ENCODE data around the gene HIKESHI. TPM values are rescaled to one million over a fixed set of nuclear protein-coding genes. Genes with fewer than 3 reads are reported as not detected.

Gene HIKESHI
- total RNA-seq, 2 experiments from 2014 or later, result 6.3 to 6.6 TPM

GRCh38 chr11:86314636-86315035 is 12.6 kb downstream of the HIKESHI start:
- intact Hi-C loops (cut with DNase I, micrococcal nuclease), result no loop called here
- CTCF ChIA-PET, result no interaction called here
- Histone ChIP-seq H3K4me1 (ENCODE audit: insufficient read depth, low read length) (no peaks in the 10 kb centered on the region), H3K4me3 (ENCODE audit: low read length) (no peak overlapping the region), H3K27me3 (ENCODE audit: control insufficient read depth in 1 of 2, insufficient read depth in 2 of 2, low read length in 2 of 2) (no peaks in the 10 kb centered on the region), H3K27ac (ENCODE audit: low read depth in 1 of 2, low read length in 2 of 2) (no peak overlapping the region), H3K9me3 (ENCODE audit: control insufficient read depth in 1 of 2, insufficient read depth in 1 of 2, low read length in 2 of 2) (no peaks in the 10 kb centered on the region), H3K36me3 (ENCODE audit: insufficient read depth, low read length) (peaks cover 30% of the 10 kb centered on the region)
- DNase-seq, result no peak
- Mint-ChIP-seq H3K36me3 (ENCODE audit: low read depth) (peaks cover 81% of the 10 kb centered on the region), H3K4me1 (ENCODE audit: low read depth) (peaks cover 37% of the 10 kb centered on the region), H3K27ac (no peak overlapping the region), H3K27me3 (no peaks in the 10 kb centered on the region), H3K4me3 (no peak overlapping the region), H3K9me3 (no peaks in the 10 kb centered on the region)
- ATAC-seq (ENCODE audit: poor library complexity), result no peak
- POLR2A ChIA-PET, result no interaction called here
- no peak for TF ChIP-seq CTCF (IDR thresholded peaks at IDR 0.05)

GRCh38 chr11:86335131-86335767 is 33.2 kb downstream of the HIKESHI start:
- Mint-ChIP-seq H3K27ac (no peak overlapping the region), H3K9me3 (no peaks in the 10 kb centered on the region), H3K4me3 (no peak overlapping the region), H3K4me1 (ENCODE audit: low read depth) (no peaks in the 10 kb centered on the region), H3K27me3 (no peaks in the 10 kb centered on the region), H3K36me3 (ENCODE audit: low read depth) (peaks cover 96% of the 10 kb centered on the region)
- H3K9me3 ChIP-seq (ENCODE audit: control insufficient read depth in 1 of 2, insufficient read depth in 1 of 2, low read length in 2 of 2), result peaks cover 0 to 5% of the 10 kb centered on the region in 2 experiments
- H3K4me1 ChIP-seq (ENCODE audit: insufficient read depth, low read length), result no peaks in the 10 kb centered on the region
- H3K4me3 ChIP-seq (ENCODE audit: low read length), result no peak overlapping the region
- intact Hi-C loops (cut with DNase I, micrococcal nuclease), result no loop called here
- H3K36me3 ChIP-seq (ENCODE audit: insufficient read depth, low read length), result peaks cover 36% of the 10 kb centered on the region
- POLR2A ChIA-PET, result no interaction called here
- ATAC-seq (ENCODE audit: poor library complexity), result no peak
- no peak overlapping the region for H3K27ac ChIP-seq (ENCODE audit: low read depth in 1 of 2, low read length in 2 of 2)
- H3K27me3 ChIP-seq (ENCODE audit: control insufficient read depth in 1 of 2, insufficient read depth in 2 of 2, low read length in 2 of 2), result no peaks in the 10 kb centered on the region
- no peak for DNase-seq
- no peak for TF ChIP-seq CTCF (IDR thresholded peaks at IDR 0.05)
- CTCF ChIA-PET, result no interaction called here

- H3K27me3 Mint-ChIP-seq, result no peaks in the 10 kb centered on the region
- ATAC-seq (ENCODE audit: poor library complexity) (no peak), DNase-seq (no peak)
- peaks cover 11% of the 10 kb centered on the region for H3K4me1 Mint-ChIP-seq (ENCODE audit: low read depth)
- no peaks in the 10 kb centered on the region for H3K4me1 ChIP-seq (ENCODE audit: insufficient read depth, low read length)
- no peak for TF ChIP-seq CTCF (IDR thresholded peaks at IDR 0.05)
- POLR2A ChIA-PET, result no interaction called here
- H3K27ac ChIP-seq (ENCODE audit: low read depth in 1 of 2, low read length in 2 of 2), result no peak overlapping the region
- CTCF ChIA-PET, result interaction anchor here (0.7 kb wide), 1 partner anchor 66 kb away, joined by 3 read pairs; no protein-coding TSS in a partner anchor
- H3K27me3 ChIP-seq (ENCODE audit: control insufficient read depth in 1 of 2, insufficient read depth in 2 of 2, low read length in 2 of 2), result no peaks in the 10 kb centered on the region
- H3K9me3 ChIP-seq (ENCODE audit: control insufficient read depth in 1 of 2, insufficient read depth in 1 of 2, low read length in 2 of 2), result peaks cover 0 to 5% of the 10 kb centered on the region in 2 experiments
- intact Hi-C loops (cut with DNase I, micrococcal nuclease), result no loop called here
- H3K4me3 Mint-ChIP-seq, result no peak overlapping the region
- peaks cover 97% of the 10 kb centered on the region for H3K36me3 Mint-ChIP-seq (ENCODE audit: low read depth)
- H3K27ac Mint-ChIP-seq, result no peak overlapping the region
- no peaks in the 10 kb centered on the region for H3K9me3 Mint-ChIP-seq
- H3K36me3 ChIP-seq (ENCODE audit: insufficient read depth, low read length), result peaks cover 33% of the 10 kb centered on the region
- H3K4me3 ChIP-seq (ENCODE audit: low read length), result no peak overlapping the region
Observed at GRCh38 chr11:86337227-86337626, 35.2 kb downstream of the HIKESHI start.

All from CD4-positive, alpha-beta T cell (primary cell).